HTR-8/SVneo (cell line): ENCODE data around the gene OAF.
A peak's percentile ranks its signal among the peaks of the same experiment; 100 is the strongest.
"Not testable (repeated sequence)": the region's sequence is repeated elsewhere in the genome, so short reads cannot be mapped to it uniquely, and the experiment has no call there.

Experiments
- DNase-seq: peaks from one replicate; pipeline ENCODE4 v3.0.0; 2011; ENCODE audit warnings: low spot score, mixed read lengths; ENCODE audit not compliant: insufficient read length
- FAIRE-seq: peaks from 2 replicates; lab custom pipeline; 2011; peaks lifted over from hg19 to GRCh38; lab: Jason Lieb, UNC

OAF gene

GRCh38 chr11:120235024-120235628, 24.3 kb downstream of the OAF start:
- FAIRE-seq (peak; percentile 88), DNase-seq (peak; percentile 71)

GRCh38 chr11:120236169-120237107, 25.6 kb downstream of the OAF start:
- DNase-seq (no peak), FAIRE-seq (no peak)

- DNase-seq (no peak), FAIRE-seq (no peak)
Measured at GRCh38 chr11:120238968-120239620, 28.3 kb downstream of the OAF start.

GRCh38 chr11:120239713-120240640, 29.1 kb downstream of the OAF start, which contains the start of gene POU2F3:
POU2F3 (plus strand) TSS chr11:120240140; CDS start chr11:120240344, 204 bp downstream.
- DNase-seq = no peak
- no peak for FAIRE-seq

GRCh38 chr11:120240866-120241265, 30.0 kb downstream of the OAF start:
- DNase-seq (no peak), FAIRE-seq (no peak)

GRCh38 chr11:120241277-120241676, 30.4 kb downstream of the OAF start:
- FAIRE-seq = no peak

GRCh38 chr11:120243221-120243620, 32.4 kb downstream of the OAF start:
- DNase-seq (no peak), FAIRE-seq (no peak)

More at GRCh38 chr11:120241277-120241676, 30.4 kb downstream of the OAF start:
- no peak for DNase-seq

GRCh38 chr11:120244476-120245365, 33.9 kb downstream of the OAF start:
- no peak for FAIRE-seq
- no peak for DNase-seq

- FAIRE-seq = no peak
- DNase-seq = no peak
Measured at GRCh38 chr11:120245434-120245833, 34.6 kb downstream of the OAF start.

- FAIRE-seq = no peak
- no peak for DNase-seq
Measured at GRCh38 chr11:120248551-120249278, 37.9 kb downstream of the OAF start.

- FAIRE-seq = no peak
Measured at GRCh38 chr11:120249279-120250262, 38.7 kb downstream of the OAF start.

GRCh38 chr11:120253377-120253776, 42.5 kb downstream of the OAF start:
- not testable (repeated sequence) for DNase-seq, FAIRE-seq

More at GRCh38 chr11:120249279-120250262, 38.7 kb downstream of the OAF start:
- no peak for DNase-seq

- FAIRE-seq (no peak), DNase-seq (no peak)
Measured at GRCh38 chr11:120254788-120255518, 44.1 kb downstream of the OAF start.

GRCh38 chr11:120255519-120255866, 44.7 kb downstream of the OAF start:
- no peak for FAIRE-seq
- DNase-seq = no peak

- FAIRE-seq (no peak), DNase-seq (no peak)
Measured at GRCh38 chr11:120256178-120256577, 45.3 kb downstream of the OAF start.

- FAIRE-seq (no peak), DNase-seq (no peak)
Measured at GRCh38 chr11:120256779-120257178, 45.9 kb downstream of the OAF start.
